ENCODE data around the gene APPBP2. TPM values are rescaled to one million over a fixed set of nuclear protein-coding genes. Genes with fewer than 3 reads are reported as not detected.

The APPBP2 gene
- total RNA-seq, 1 experiment from 2014 or later = 44.9 TPM

GRCh38 chr17:60535382-60536279, 9.6 kb upstream of the APPBP2 start:
- intact Hi-C loops (cut with micrococcal nuclease; ENCODE audit: unreplicated experiment) = no loop called here
- CTCF ChIA-PET = no interaction called here
- BruUV-seq (replicated peaks) = no TSS peak
- no peak for DNase-seq (ENCODE audit: low spot score)
- Histone ChIP-seq H3K4me3 (ENCODE audit: low read depth, low read length, poor library complexity, severe bottlenecking) (no peak overlapping the region), H3K27ac (ENCODE audit: low read depth, low read length, poor library complexity, severe bottlenecking) (no peak overlapping the region), H3K4me1 (ENCODE audit: insufficient read depth, low read length, poor library complexity, severe bottlenecking) (no peaks in the 10 kb centered on the region), H3K9me3 (ENCODE audit: low read depth, low read length, poor library complexity, severe bottlenecking) (no peaks in the 10 kb centered on the region), H3K36me3 (ENCODE audit: insufficient read depth, low read length, poor library complexity, severe bottlenecking) (no peaks in the 10 kb centered on the region), H3K27me3 (replicated peaks; ENCODE audit: insufficient read depth, low read depth, low read length, poor library complexity) (no peaks in the 10 kb centered on the region)
- POLR2A ChIA-PET (ENCODE audit: low non-redundant PET) = no interaction called here
- no peak for TF ChIP-seq CTCF (conservative IDR thresholded peaks at IDR 0.05; ENCODE audit: low read depth, low read length)
- TF ChIP-seq EZH2 (IDR thresholded peaks at IDR 0.05; ENCODE audit: borderline replicate concordance, low read depth, low read length, poor library complexity, severe bottlenecking) = no peak

- BruUV-seq (replicated peaks) = no TSS peak
- H3K36me3 ChIP-seq (ENCODE audit: insufficient read depth, low read length, poor library complexity, severe bottlenecking) = no peaks in the 10 kb centered on the region
- H3K27me3 ChIP-seq (replicated peaks; ENCODE audit: insufficient read depth, low read depth, low read length, poor library complexity) = no peaks in the 10 kb centered on the region
- no peaks in the 10 kb centered on the region for H3K4me1 ChIP-seq (ENCODE audit: insufficient read depth, low read length, poor library complexity, severe bottlenecking)
- intact Hi-C loops (cut with micrococcal nuclease; ENCODE audit: unreplicated experiment) = no loop called here
- H3K27ac ChIP-seq (ENCODE audit: low read depth, low read length, poor library complexity, severe bottlenecking) = no peak overlapping the region
- DNase-seq (ENCODE audit: low spot score) = no peak
- no peak overlapping the region for H3K4me3 ChIP-seq (ENCODE audit: low read depth, low read length, poor library complexity, severe bottlenecking)
- TF ChIP-seq EZH2 (IDR thresholded peaks at IDR 0.05; ENCODE audit: borderline replicate concordance, low read depth, low read length, poor library complexity, severe bottlenecking) (no peak), CTCF (conservative IDR thresholded peaks at IDR 0.05; ENCODE audit: low read depth, low read length) (no peak)
- no peaks in the 10 kb centered on the region for H3K9me3 ChIP-seq (ENCODE audit: low read depth, low read length, poor library complexity, severe bottlenecking)
- POLR2A ChIA-PET (ENCODE audit: low non-redundant PET) = no interaction called here
- CTCF ChIA-PET = no interaction called here
Measured at GRCh38 chr17:60534613-60535157, 8.6 kb upstream of the APPBP2 start.

GRCh38 chr17:60534010-60534555, 8.0 kb upstream of the APPBP2 start:
- H3K27me3 ChIP-seq (replicated peaks; ENCODE audit: insufficient read depth, low read depth, low read length, poor library complexity) = no peaks in the 10 kb centered on the region
- DNase-seq (ENCODE audit: low spot score) = no peak
- no peaks in the 10 kb centered on the region for H3K9me3 ChIP-seq (ENCODE audit: low read depth, low read length, poor library complexity, severe bottlenecking)
- H3K36me3 ChIP-seq (ENCODE audit: insufficient read depth, low read length, poor library complexity, severe bottlenecking) = no peaks in the 10 kb centered on the region
- H3K27ac ChIP-seq (ENCODE audit: low read depth, low read length, poor library complexity, severe bottlenecking) = no peak overlapping the region
- CTCF ChIA-PET = no interaction called here
- intact Hi-C loops (cut with micrococcal nuclease; ENCODE audit: unreplicated experiment) = no loop called here
- no peak for TF ChIP-seq CTCF (conservative IDR thresholded peaks at IDR 0.05; ENCODE audit: low read depth, low read length)
- no peak for TF ChIP-seq EZH2 (IDR thresholded peaks at IDR 0.05; ENCODE audit: borderline replicate concordance, low read depth, low read length, poor library complexity, severe bottlenecking)
- no peak overlapping the region for H3K4me3 ChIP-seq (ENCODE audit: low read depth, low read length, poor library complexity, severe bottlenecking)
- POLR2A ChIA-PET (ENCODE audit: low non-redundant PET) = no interaction called here
- BruUV-seq (replicated peaks) = no TSS peak
- no peaks in the 10 kb centered on the region for H3K4me1 ChIP-seq (ENCODE audit: insufficient read depth, low read length, poor library complexity, severe bottlenecking)
